Smooth muscle cell (in vitro differentiated cells): Measurements from ENCODE around the gene HNRNPH2. TPM values are rescaled to one million over a fixed set of nuclear protein-coding genes. Genes with fewer than 3 reads are reported as not detected.

Experiments
- DNase-seq: peaks from one replicate; lab custom pipeline; 2025; ENCODE audit not compliant: unreplicated experiment; lab: John Stamatoyannopoulos, UW
- H2AFZ ChIP-seq: fragments of 200-600 bp; sonication (generic); 2 replicates; pipeline ENCODE4 v1.6.0; 2016; ENCODE audit warnings: antibody characterized with exemption, low read depth, mild to moderate bottlenecking
- H3F3A ChIP-seq: fragments of 200-600 bp; sonication (generic); 2 replicates; pipeline ENCODE4 v1.6.0; 2017; ENCODE audit warnings: antibody characterized with exemption, low read depth
- H3K27ac ChIP-seq: fragments of 200-600 bp; sonication (generic); 2 replicates; pipeline ENCODE4 v1.5.1; 2016; ENCODE audit warnings: low read depth, mild to moderate bottlenecking
- H3K27me3 ChIP-seq: fragments of 200-600 bp; sonication (generic); 2 replicates; pipeline ENCODE4 v1.6.1; 2016; ENCODE audit warnings: low read depth, mild to moderate bottlenecking
- H3K36me3 ChIP-seq: fragments of 200-600 bp; sonication (generic); 2 replicates; pipeline ENCODE4 v1.5.1; 2016; ENCODE audit warnings: low read depth
- H3K4me1 ChIP-seq: fragments of 200-600 bp; sonication (generic); 2 replicates; pipeline ENCODE4 v1.5.1; 2016; ENCODE audit warnings: low read depth
- H3K4me2 ChIP-seq: fragments of 200-600 bp; sonication (generic); 2 replicates; pipeline ENCODE4 v1.6.0; 2016; ENCODE audit warnings: mild to moderate bottlenecking
- H3K4me3 ChIP-seq: fragments of 200-600 bp; sonication (generic); 2 replicates; pipeline ENCODE4 v1.5.1; 2016; ENCODE audit warnings: mild to moderate bottlenecking
- H3K79me2 ChIP-seq: fragments of 200-600 bp; sonication (generic); 2 replicates; pipeline ENCODE4 v1.6.0; 2016; ENCODE audit warnings: low read depth, mild to moderate bottlenecking
- H3K9ac ChIP-seq: fragments of 200-600 bp; sonication (generic); 2 replicates; pipeline ENCODE4 v1.6.0; 2016; ENCODE audit warnings: low read depth
- H3K9me3 ChIP-seq: fragments of 200-600 bp; sonication (generic); replicated peaks from 2 replicates; pipeline ENCODE4 v1.5.1; 2016; ENCODE audit warnings: low read depth
- H4K20me1 ChIP-seq: fragments of 200-600 bp; sonication (generic); 2 replicates; pipeline ENCODE4 v1.6.0; 2016; ENCODE audit warnings: low read depth
- WGBS: methylation state at CpG from one replicate; pipeline ENCODE4 v1.1.7; 2016; ENCODE audit warnings: low lambda C conversion rate; 5-methylcytosine and 5-hydroxymethylcytosine counted together
- polyA plus RNA-seq: library from polyadenylated mRNA; unstranded; fragments of >200 nt; fragmentation: Nextera tagmentation; extraction: Ambion mirVana; gene quantifications from 2 replicates; pipeline ENCODE4 v1.2.1, GENCODE V29; 2016
- total RNA-seq: library from RNA; depleted of rRNA; stranded (reverse); fragments of >200 nt; gene quantifications from 2 replicates; pipeline ENCODE4 v1.2.3, GENCODE V29; 2014
- TF ChIP-seq, protein P1 (sequence below): fragments of 200-600 bp; sonication (generic); IDR thresholded peaks from 2 replicates; pipeline ENCODE4 v1.5.1; 2017; ENCODE audit warnings: borderline replicate concordance, mild to moderate bottlenecking, antibody characterized with exemption; ENCODE audit not compliant: insufficient read depth, poor library complexity, severe bottlenecking

The HNRNPH2 gene
- total and polyA plus RNA-seq, 2 experiments from 2014 or later: 56.4 to 79.9 TPM

DNA sequence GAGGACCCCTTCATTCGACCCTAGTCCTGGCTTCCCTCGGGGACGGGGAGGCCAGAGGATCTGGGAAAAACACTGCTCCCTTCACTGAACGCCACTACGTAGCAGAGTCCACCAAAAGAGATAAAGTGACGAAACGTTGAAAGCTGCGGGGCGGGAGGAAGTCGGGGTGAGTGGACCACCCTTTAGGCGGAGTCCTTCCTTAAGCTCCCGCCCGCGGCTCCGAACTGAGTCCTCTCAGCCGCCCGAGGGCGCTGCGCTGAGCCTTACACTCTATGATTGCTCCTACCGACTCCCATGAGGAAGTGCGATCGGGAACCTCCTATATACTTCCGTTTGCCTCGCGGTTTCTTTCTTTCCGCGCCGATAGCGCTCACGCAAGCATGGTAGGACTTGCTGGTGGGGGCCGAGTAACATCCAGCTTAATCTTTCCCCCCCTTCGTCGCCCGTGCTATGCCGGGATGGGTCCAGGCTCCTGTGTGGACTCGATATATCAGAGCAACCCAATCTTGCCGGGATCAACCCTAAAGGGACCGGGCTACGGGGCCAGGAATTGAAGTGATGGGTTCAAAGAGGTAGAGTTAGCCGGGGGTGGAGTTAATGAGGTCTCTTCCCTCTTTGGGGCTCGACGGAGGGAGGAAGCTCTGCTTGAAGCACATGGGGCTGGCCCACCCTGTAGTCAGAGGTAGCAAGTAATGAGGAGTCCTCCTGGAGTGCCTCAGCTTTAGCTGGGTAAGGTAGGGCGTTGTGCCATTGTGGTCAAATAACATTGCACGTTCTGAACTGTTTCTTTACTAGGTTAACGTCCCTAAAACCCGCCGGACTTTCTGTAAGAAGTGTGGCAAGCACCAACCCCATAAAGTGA is 17.1 kb upstream of the HNRNPH2 start, which contains the start of gene RPL36A:
TSS of gene RPL36A (plus strand) at position 348 of the 862 bp plus-strand sequence. CDS start at position 381, 33 bp downstream.
- H3F3A ChIP-seq: no peaks in the 10 kb centered on the region
- H3K4me2 ChIP-seq: peak within 1 kb of the TSS; percentile 85
- peak; percentile 26 for DNase-seq
- H4K20me1 ChIP-seq: peaks cover 13% of the 10 kb centered on the region
- 38% methylated on average over 47 of the region's 47 CpGs for WGBS
- peak within 1 kb of the TSS; percentile 61 for H3K9ac ChIP-seq
- H3K27me3 ChIP-seq: no peaks in the 10 kb centered on the region
- H3K9me3 ChIP-seq: no peaks in the 10 kb centered on the region
- H3K36me3 ChIP-seq: no peaks in the 10 kb centered on the region
- peak within 1 kb of the TSS; percentile 44 for H3K27ac ChIP-seq
- TF ChIP-seq, protein P1, sequence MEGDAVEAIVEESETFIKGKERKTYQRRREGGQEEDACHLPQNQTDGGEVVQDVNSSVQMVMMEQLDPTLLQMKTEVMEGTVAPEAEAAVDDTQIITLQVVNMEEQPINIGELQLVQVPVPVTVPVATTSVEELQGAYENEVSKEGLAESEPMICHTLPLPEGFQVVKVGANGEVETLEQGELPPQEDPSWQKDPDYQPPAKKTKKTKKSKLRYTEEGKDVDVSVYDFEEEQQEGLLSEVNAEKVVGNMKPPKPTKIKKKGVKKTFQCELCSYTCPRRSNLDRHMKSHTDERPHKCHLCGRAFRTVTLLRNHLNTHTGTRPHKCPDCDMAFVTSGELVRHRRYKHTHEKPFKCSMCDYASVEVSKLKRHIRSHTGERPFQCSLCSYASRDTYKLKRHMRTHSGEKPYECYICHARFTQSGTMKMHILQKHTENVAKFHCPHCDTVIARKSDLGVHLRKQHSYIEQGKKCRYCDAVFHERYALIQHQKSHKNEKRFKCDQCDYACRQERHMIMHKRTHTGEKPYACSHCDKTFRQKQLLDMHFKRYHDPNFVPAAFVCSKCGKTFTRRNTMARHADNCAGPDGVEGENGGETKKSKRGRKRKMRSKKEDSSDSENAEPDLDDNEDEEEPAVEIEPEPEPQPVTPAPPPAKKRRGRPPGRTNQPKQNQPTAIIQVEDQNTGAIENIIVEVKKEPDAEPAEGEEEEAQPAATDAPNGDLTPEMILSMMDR: peak; percentile 41
- H2AFZ ChIP-seq: peak within 1 kb of the TSS; percentile 89
- H3K79me2 ChIP-seq: peaks cover 7% of the 10 kb centered on the region
- peak within 1 kb of the TSS; percentile 76 for H3K4me3 ChIP-seq
- H3K4me1 ChIP-seq: no peaks in the 10 kb centered on the region

DNA sequence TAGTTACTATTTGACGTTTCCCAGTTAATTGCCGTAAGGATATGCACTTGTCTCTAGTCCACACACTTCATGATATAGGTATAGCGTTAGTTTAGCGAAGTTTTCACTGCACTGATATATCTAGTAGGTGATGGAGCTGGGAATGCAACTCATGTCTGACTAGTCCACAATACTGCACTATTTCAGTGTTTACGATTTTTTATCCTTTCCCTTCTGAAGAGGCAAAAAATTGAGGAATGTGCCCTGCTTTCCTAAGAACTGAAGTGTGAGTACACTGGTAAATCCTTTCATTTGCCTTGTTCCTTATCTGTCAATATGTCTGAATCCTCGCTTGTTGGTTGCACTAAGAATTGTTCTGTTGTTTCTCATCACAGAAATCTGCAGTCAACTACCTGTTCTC is 16.2 kb upstream of the HNRNPH2 start:
- WGBS: 40% methylated on average over 6 of the region's 6 CpGs
- Histone ChIP-seq H3K9me3 (no peaks in the 10 kb centered on the region), H3K27me3 (no peaks in the 10 kb centered on the region), H4K20me1 (peaks cover 14% of the 10 kb centered on the region), H3K79me2 (peaks cover 7% of the 10 kb centered on the region), H3K4me2 (peak overlapping the region; percentile 85), H3K4me1 (no peaks in the 10 kb centered on the region), H3K4me3 (peak overlapping the region; percentile 76), H3K36me3 (no peaks in the 10 kb centered on the region), H2AFZ (no peak overlapping the region), H3K9ac (peak overlapping the region; percentile 61), H3K27ac (peak overlapping the region; percentile 44), H3F3A (no peaks in the 10 kb centered on the region)
- no peak for DNase-seq
- TF ChIP-seq, protein P1: no peak

DNA sequence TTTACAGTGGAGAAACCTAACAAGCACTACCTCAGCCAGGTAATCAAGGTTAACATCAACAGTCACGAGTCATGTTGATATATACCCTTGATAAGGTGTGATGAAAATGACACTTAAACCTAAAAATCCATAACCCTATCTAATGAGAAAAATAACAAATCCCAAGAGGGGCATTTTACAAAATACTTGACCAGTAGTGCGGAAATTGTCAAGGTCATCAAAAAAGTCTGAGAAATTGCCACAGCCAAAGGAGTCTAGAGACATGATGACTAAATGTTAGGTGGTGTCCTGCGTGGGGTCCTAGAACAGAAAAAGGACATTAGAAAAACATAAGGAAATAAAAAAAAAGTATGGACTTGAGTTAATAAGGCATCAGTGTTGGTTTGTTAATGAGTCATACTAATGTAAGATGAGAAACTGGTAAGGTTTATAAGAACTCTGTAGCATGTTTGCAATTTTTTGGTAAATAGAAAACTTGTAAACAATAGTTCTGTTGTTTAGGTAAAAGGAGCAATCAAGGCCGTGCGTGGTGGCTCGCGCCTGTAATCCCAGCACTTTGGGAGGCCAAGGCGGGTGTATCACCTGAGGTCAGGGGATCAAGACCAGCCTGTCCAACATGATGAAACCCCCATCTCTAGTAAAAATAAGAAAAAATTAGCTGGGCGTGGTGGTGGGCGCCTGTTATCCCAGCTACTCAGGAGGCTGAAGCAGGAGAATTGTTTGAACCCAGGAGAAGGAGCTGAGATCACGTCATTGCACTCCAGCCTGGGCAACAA is 14.3 kb upstream of the HNRNPH2 start:
- TF ChIP-seq, protein P1: no peak
- H3K27ac ChIP-seq: peak overlapping the region; percentile 24
- H3K4me3 ChIP-seq: no peak overlapping the region
- H3K27me3 ChIP-seq: no peaks in the 10 kb centered on the region
- H2AFZ ChIP-seq: no peak overlapping the region
- H3K9me3 ChIP-seq: no peaks in the 10 kb centered on the region
- H3K9ac ChIP-seq: no peak overlapping the region
- no peaks in the 10 kb centered on the region for H3F3A ChIP-seq
- WGBS: 83% methylated on average over 11 of the region's 11 CpGs
- no peaks in the 10 kb centered on the region for H3K4me1 ChIP-seq
- DNase-seq: no peak
- peaks cover 7% of the 10 kb centered on the region for H3K79me2 ChIP-seq
- H3K4me2 ChIP-seq: no peak overlapping the region
- H4K20me1 ChIP-seq: peaks cover 14% of the 10 kb centered on the region
- no peaks in the 10 kb centered on the region for H3K36me3 ChIP-seq
